DMS 273 treated with DMSO at 0.1 percent for 48 hours (cell line): ENCODE measurements around the gene TULP3.

ENCODE experiments used
- DNase-seq: peaks from one replicate; lab custom pipeline; 2025; lab: John Stamatoyannopoulos, UW

TULP3 gene

GRCh38 chr12:2970744-2971143, 80.1 kb downstream of the TULP3 start:
- DNase-seq, result no peak

DNA sequence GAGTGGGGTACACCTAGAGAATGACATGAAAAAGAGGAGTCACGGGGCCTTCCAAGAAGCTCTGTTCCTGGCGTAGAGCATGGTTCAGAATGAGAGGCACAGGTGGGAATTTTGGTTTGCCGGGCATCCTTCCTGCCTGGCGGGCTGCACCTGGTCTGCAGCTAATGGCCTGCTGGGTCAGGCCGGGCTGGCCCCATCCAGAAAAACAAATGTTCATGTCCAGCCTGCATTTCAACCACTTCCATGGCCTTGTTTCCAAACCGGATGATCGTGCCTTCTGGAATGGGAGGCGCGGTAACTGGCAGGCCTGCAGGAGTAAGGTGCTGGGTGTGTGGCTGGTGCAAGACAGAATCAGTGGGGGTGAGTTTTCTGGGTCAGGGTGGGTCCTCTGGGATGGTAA, 82.9 kb downstream of the TULP3 start:
- no peak for DNase-seq

GRCh38 chr12:2974560-2974971, 83.9 kb downstream of the TULP3 start:
- DNase-seq, result no peak

GRCh38 chr12:2976581-2976996, 85.9 kb downstream of the TULP3 start:
- DNase-seq, result no peak

- no peak for DNase-seq
Observed at GRCh38 chr12:2977776-2978175, 87.1 kb downstream of the TULP3 start.

GRCh38 chr12:2979806-2980205, 89.1 kb downstream of the TULP3 start:
- DNase-seq, result no peak

GRCh38 chr12:2980630-2981029, 89.9 kb downstream of the TULP3 start:
- no peak for DNase-seq

DNA sequence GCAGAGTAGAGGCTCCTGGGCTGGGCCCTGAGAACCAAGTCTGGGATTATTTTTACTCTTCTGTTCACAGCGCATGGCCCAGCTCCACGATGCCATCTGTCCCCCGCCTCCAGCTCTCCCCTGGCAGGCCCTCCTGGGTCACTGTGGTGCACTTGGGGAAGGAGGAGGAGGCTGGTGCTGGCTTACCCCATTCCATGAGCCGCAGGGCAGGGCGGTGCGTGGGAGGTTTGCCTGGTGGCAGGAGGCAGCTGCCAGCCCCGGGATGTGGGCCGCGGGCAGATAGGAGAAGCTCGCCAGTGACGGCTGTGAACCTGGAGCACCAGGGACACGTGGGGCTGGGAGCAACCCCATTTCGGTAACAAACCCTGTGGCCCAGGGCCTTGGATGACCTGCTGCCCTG, 91.7 kb downstream of the TULP3 start:
- DNase-seq, result no peak

DNA sequence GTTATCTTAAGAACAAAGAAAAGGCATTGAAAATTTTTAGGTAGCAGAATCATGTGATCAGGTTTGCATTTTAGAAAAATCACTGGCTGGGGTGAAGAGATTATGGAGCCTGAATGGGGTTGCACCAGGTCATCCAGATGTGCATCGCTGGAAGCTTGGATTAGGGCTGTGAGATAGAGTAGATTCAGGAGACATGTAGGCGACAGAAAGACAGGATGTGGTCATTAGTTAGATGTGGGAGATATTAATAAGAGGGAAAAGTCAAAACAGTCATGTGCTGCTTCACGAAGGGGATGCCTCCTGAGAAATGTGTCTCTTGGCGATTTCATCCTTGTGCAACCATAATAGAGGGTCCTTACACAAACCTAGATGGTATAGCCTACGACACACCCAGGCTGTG, 93.6 kb downstream of the TULP3 start:
- DNase-seq, result no peak

- DNase-seq, result no peak
Observed at GRCh38 chr12:2984698-2985097, 94.0 kb downstream of the TULP3 start.

- DNase-seq, result no peak
Observed at GRCh38 chr12:2986876-2987275, 96.2 kb downstream of the TULP3 start.

GRCh38 chr12:2988494-2988893, 97.8 kb downstream of the TULP3 start:
- DNase-seq, result no peak
